SU-DHL-6 (cell line): ENCODE measurements around the gene AMZ1.

Source experiments
- CTCF ChIP-seq: fragments of 200-600 bp; sonication (generic); IDR thresholded peaks from one replicate; pipeline ENCODE4 v1.5.1; 2017; ENCODE audit warnings: antibody characterized with exemption, mild to moderate bottlenecking, low read length, moderate library complexity; ENCODE audit not compliant: insufficient read depth, poor library complexity, severe bottlenecking
- EZH2phosphoT487 ChIP-seq: fragments of 200-600 bp; sonication (generic), shearing (Covaris generic); conservative IDR thresholded peaks from 2 replicates; pipeline ENCODE4 v1.6.1; 2018; ENCODE audit warnings: mild to moderate bottlenecking, antibody characterized with exemption, low read length, moderate library complexity, mixed read lengths

DNA sequence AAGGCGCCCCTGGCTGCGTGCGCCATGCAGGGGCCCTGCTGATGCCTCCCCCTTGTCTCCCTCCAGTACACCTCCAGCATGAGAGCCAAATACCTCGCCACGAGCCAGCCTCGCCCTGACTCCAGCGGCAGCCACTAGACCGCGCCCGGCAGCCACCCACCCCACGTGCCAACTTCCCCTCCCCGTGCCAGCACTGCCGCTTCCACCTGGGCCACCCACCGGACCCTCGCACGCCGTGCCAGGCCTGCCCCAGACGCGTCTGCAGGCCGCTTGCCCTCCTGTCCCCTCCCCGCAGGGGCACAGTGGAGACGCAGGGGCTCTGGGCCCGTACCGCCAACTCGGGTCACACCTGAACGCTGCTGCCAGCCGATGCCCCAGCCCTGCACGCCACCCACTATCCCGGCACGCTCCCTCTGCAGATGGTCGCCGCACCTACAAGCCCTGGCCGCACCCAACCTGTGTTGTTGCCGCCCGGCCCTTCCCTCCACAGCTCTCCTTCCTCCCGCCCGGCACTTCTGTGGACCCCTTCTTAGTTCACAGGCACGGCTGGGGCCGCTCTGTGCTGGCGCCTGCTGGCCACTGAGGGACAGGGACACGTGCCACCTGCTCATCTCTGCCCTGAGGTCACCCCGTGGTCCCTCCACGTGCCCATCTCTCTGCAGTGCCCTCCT, 26.3 kb upstream of the AMZ1 start:
- no peak for TF ChIP-seq CTCF
- no peak for TF ChIP-seq EZH2phosphoT487
